PFSK-1 (cell line): ENCODE measurements around the gene NUP133.

Experiments
- POLR2AphosphoS5 ChIP-seq: IDR thresholded peaks from 2 replicates; pipeline ENCODE4 v1.6.1; 2012; ENCODE audit warnings: low read depth, mild to moderate bottlenecking, control low read depth, low read length, moderate library complexity
- SIN3A ChIP-seq: IDR thresholded peaks from 2 replicates; pipeline ENCODE4 v1.6.1; 2012; ENCODE audit warnings: mild to moderate bottlenecking, low read length, moderate library complexity, borderline replicate concordance; ENCODE audit not compliant: insufficient read depth
- TAF1 ChIP-seq: IDR thresholded peaks from 2 replicates; pipeline ENCODE4 v1.6.1; 2012; ENCODE audit warnings: low read length, control low read depth, borderline replicate concordance; ENCODE audit not compliant: insufficient read depth
- TF ChIP-seq, protein P1 (sequence below), 2 experiments: IDR thresholded peaks; 2 replicates each; pipeline versions ENCODE4 v1.6.1 to v1.8.0; 2011 to 2012; ENCODE audit warnings: low read depth in 2 of 2, low read length in 2 of 2, control low read depth in 1 of 2, inconsistent platforms in 1 of 2, mild to moderate bottlenecking in 1 of 2, moderate library complexity in 1 of 2; ENCODE audit not compliant: insufficient read depth in 1 of 2

GRCh38 chr1:229557200-229557850 lies 49.2 kb upstream of the NUP133 start:
- no peak for TF ChIP-seq SIN3A
- TF ChIP-seq, protein P1, sequence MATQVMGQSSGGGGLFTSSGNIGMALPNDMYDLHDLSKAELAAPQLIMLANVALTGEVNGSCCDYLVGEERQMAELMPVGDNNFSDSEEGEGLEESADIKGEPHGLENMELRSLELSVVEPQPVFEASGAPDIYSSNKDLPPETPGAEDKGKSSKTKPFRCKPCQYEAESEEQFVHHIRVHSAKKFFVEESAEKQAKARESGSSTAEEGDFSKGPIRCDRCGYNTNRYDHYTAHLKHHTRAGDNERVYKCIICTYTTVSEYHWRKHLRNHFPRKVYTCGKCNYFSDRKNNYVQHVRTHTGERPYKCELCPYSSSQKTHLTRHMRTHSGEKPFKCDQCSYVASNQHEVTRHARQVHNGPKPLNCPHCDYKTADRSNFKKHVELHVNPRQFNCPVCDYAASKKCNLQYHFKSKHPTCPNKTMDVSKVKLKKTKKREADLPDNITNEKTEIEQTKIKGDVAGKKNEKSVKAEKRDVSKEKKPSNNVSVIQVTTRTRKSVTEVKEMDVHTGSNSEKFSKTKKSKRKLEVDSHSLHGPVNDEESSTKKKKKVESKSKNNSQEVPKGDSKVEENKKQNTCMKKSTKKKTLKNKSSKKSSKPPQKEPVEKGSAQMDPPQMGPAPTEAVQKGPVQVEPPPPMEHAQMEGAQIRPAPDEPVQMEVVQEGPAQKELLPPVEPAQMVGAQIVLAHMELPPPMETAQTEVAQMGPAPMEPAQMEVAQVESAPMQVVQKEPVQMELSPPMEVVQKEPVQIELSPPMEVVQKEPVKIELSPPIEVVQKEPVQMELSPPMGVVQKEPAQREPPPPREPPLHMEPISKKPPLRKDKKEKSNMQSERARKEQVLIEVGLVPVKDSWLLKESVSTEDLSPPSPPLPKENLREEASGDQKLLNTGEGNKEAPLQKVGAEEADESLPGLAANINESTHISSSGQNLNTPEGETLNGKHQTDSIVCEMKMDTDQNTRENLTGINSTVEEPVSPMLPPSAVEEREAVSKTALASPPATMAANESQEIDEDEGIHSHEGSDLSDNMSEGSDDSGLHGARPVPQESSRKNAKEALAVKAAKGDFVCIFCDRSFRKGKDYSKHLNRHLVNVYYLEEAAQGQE (IDR thresholded peaks at IDR 0.05; ENCODE audit: insufficient read depth in 1 of 2, low read depth in 2 of 2, low read length in 2 of 2) = no peak
- TF ChIP-seq POLR2AphosphoS5 = no peak
- TF ChIP-seq TAF1 = no peak
